GM18873 (cell line): ENCODE measurements around the gene DNER.
"Not testable (repeated sequence)": the region's sequence is repeated elsewhere in the genome, so short reads cannot be mapped to it uniquely, and the experiment has no call there.

Experiments
- ATAC-seq: cut with Tn5 transposase; IDR thresholded peaks from one replicate; pipeline ENCODE4 v1.9.1; 2021; ENCODE audit warnings: mild to moderate bottlenecking, moderate library complexity, moderate number of reproducible peaks; ENCODE audit not compliant: unreplicated experiment, low FRiP score

DNER gene

GRCh38 chr2:229719926-229720647 is 5.7 kb upstream of the DNER start:
- ATAC-seq: no peak

DNA sequence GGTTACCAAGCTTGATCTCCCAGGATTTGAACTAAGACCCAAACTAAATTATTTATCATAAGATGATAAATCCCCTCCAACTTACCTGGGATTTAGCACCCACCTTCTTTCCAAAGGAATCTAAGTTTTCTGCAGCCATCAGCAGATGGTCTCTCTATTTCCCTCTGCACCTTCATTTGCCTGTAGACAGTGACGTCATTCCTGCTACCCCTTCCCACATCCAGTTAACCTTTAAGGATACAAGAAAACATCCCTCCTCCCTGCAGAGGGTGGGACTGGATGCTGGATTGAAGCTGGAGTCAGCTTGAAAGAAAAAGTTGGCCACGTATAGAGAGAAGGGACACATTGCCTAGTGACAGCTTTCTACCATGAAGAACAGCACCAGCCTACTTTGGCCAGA is 3.7 kb upstream of the DNER start:
- ATAC-seq: no peak

GRCh38 chr2:229715895-229716507 is 1.6 kb upstream of the DNER start:
- no peak for ATAC-seq

- no peak for ATAC-seq
These were observed 584 bp upstream of the DNER start for GRCh38 chr2:229714736-229715541.

GRCh38 chr2:229713371-229714079 is 830 bp downstream of the DNER start:
- ATAC-seq: no peak

GRCh38 chr2:229712136-229712535 is 2.2 kb downstream of the DNER start:
- no peak for ATAC-seq

DNA sequence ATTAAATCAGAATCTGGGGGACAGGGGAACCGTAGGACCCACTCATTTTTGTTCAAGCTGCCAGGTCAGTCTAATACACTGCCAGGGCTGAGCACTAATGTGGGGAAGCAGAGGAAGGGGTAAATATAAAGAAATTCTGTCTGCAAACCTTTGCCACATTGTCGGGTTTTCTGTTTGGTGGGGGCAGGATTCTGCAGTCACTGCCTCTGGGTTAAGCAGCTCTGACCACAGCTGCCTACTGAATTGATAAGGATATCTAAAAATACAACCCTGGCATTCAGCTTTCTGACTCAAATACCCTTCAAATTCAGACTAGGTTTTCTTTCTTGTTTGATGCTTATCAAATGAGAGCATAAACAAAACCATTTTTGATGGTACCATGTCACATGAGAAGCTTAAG is 6.0 kb downstream of the DNER start:
- no peak for ATAC-seq

GRCh38 chr2:229703909-229704630 is 10.3 kb downstream of the DNER start:
- ATAC-seq: no peak

DNA sequence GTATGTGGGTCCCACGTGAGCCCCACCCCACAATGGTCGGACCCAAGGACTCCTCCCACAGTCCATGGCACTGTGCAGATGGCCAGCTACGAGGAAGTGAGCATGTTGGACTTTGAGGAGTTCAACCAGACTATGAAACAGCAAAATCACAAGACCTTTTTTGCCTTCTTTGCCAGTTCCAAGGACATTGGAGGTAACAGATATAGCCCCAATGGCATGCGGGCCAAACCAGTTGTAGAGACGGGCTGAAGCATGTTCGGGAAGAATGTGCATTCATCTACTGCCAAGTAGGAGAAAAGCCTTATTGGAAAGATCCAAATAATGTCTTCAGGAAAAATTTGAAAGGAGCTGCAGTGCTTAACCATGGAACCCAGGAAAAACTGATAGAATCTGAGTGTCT is 12.6 kb downstream of the DNER start:
- ATAC-seq: no peak

- no peak for ATAC-seq
These were observed 13.3 kb downstream of the DNER start for GRCh38 chr2:229701062-229701461.

DNA sequence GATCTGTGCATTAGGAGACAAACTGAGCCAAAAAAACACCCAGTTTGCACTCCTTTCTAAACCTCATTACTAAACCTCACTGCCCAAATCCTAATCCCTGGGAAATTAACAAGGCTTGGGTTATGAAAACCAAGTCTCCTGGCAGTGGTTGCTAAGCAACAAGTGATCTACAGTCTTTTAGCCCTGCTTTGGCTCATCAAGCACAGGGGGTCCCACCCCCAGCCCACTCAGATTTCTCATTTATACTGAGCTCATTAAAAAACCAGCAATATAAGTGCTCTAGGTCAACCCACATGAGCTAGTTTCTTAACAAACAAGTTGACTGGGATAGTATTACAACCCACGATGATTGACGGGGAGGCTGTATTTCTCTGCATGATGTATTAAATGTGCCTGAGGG is 18.4 kb downstream of the DNER start:
- ATAC-seq: no peak

DNA sequence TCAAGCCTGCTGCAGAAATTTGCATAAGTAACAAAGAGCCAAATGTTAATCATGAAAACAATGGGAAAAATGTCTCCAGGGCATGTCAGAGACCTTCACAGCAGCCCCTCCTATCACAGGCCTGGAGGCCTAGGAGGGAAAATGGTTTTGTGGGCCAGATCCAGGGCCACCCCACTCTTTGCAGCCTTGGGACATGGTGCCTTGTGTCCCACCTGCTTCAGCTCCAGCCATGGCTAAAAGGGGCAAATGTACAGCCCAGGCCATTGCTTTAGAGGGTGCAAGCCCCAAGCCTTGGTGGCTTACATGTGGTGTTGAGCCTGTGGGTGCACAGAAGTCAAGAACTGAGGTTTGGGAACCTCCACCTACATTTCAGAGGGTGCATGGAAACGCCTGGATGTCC is 20.5 kb downstream of the DNER start:
- ATAC-seq: not testable (repeated sequence)

- no peak for ATAC-seq
These were observed 22.7 kb downstream of the DNER start for GRCh38 chr2:229691631-229692030.

DNA sequence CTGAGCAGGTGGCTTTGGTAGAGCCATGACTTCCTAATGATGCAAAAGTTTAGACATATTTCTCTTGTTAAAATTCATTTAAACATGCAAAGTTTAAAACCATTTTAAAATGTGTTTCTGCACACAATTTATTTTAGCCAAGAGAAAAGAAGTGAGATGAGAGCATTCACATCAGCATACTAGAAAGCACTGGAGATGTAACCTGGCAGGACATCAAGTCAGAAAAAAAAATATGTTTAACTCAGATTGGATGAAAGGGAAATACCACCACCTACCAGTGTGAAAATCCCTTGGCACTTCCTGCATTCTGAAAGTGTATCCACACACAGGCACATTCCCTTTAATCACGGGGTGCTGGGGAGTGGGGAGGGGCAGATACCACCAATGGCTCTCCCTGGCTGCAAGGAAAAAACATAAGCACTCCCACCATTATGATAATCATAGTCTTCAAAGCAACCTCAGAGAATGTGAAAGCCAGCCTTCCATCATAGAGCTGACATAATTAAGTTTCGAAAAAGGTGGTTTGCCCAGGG is 25.0 kb downstream of the DNER start:
- ATAC-seq: no peak

DNA sequence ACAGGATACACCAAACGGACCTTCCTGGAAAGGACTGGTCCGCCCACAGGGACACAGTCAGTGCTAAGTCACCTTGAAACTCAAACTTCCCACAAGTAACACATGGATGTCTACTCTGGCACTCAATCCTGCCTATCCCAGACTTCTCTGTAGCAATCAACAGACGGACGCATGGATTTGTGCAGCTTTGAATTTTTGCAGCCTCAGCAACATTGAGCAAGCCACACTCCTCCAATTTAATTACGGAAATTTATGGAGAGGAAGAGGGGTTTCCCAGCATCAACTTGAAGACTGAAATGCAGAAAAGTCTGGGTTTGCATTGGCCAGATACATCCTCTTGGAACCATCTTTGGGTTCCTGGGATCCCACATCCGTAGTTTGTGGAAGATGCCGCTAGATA is 26.2 kb downstream of the DNER start:
- no peak for ATAC-seq

DNA sequence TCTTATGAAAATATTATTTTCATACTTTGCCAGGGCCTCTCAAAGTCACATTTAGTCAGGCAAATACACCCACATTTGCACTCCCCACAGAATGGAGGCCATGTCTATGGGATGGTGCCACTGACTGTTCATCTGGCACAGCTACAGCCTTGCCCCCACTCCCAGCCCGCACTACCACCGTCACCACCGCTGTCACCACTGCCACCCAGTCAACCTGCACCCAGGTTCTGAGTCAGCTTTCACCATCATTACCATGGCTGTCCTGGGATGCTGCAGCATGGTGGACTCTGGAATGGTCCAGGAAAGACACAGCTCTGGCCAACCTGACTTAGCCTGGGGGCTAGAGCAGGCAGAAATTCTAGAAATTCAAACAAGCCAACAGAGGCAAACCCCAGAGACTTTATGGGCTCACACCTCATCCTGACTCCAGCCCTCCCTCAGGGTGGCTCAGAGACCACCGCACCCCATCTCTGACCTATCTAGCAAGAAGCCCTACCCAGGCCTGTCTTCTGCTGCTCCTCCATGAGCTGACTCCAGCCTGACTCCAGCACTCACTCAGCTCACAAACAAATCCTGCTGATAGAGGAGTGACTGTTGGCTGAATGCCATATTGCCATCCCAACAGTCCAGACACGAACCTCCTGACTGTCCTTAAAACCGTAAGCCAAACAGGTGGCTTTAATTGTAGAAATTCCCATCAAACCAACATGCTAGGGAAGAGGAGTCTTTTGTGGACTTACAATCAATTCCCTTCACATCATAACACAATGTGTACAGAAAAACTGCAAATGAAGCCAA is 28.0 kb downstream of the DNER start:
- ATAC-seq: no peak

- no peak for ATAC-seq
These were observed 29.3 kb downstream of the DNER start for GRCh38 chr2:229684942-229685562.

DNA sequence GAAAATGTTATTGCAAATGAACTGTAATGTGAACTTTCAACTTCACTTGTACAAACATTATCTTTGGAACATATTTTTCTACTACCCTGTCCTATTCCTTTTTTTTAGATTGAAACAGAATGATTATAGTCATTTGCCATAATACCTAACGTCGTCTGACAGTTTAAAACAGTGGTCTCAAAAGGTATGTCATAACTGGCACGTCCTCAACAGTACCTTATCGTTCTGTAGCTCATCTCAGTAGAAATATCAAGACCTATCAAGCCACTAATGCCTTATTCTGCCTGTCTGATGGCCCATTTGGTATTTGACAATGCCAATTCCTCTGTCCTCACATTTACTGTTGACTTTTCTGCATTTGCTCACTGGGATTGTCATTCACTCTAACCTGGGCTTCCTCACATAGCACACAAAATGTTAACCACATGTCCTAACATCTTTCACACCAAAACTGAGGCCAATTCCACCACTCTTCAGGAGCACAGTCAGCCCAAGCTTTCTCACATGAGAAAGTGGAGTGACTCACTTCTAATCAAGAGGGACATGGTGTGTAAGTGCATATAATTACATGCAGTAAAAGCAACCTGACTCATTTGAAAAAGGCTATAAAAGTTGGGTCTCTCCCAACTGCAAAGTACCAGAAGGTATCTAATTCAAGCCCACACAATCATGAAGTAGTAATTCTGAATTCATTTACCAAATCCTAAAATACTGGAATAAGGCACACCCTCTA is 34.8 kb downstream of the DNER start:
- no peak for ATAC-seq
